Renal cortical epithelial cell (primary cell): Measurements from ENCODE around the gene TIFAB. TPM values are rescaled to one million over a fixed set of nuclear protein-coding genes. Genes with fewer than 3 reads are reported as not detected.

Experiments
- DNase-seq: peaks from one replicate; pipeline ENCODE4 v3.0.0-alpha.2; 2011; ENCODE audit warnings: low read depth
- total RNA-seq: library from RNA; depleted of rRNA; stranded (reverse); fragments of >200 nt; gene quantifications from 2 replicates; pipeline ENCODE4 v1.2.3, GENCODE V29; 2014

TIFAB gene
- total RNA-seq, 1 donor from 2014 or later = not detected

- no peak for DNase-seq
Measured at GRCh38 chr5:135458356-135458755, 6.2 kb upstream of the TIFAB start.

- DNase-seq = peak; percentile 39
Measured at GRCh38 chr5:135457424-135458071, 5.4 kb upstream of the TIFAB start.

GRCh38 chr5:135456238-135457099, 4.3 kb upstream of the TIFAB start:
- DNase-seq = peak; percentile 65

- DNase-seq = no peak
Measured at GRCh38 chr5:135455876-135456237, 3.7 kb upstream of the TIFAB start.

GRCh38 chr5:135454946-135455345, 2.8 kb upstream of the TIFAB start:
- DNase-seq = no peak

GRCh38 chr5:135453613-135454012, 1.5 kb upstream of the TIFAB start:
- DNase-seq = no peak

- DNase-seq = no peak
Measured at GRCh38 chr5:135451581-135452320, 400 bp downstream of the TIFAB start.

GRCh38 chr5:135450952-135451351, 1.2 kb downstream of the TIFAB start:
- no peak for DNase-seq

GRCh38 chr5:135450336-135450735, 1.8 kb downstream of the TIFAB start:
- no peak for DNase-seq

GRCh38 chr5:135449644-135450043, 2.5 kb downstream of the TIFAB start:
- no peak for DNase-seq

- peak; percentile 13 for DNase-seq
Measured at GRCh38 chr5:135448791-135449507, 3.2 kb downstream of the TIFAB start.

GRCh38 chr5:135448071-135448739, 3.9 kb downstream of the TIFAB start:
- no peak for DNase-seq

- no peak for DNase-seq
Measured at GRCh38 chr5:135447298-135447929, 4.7 kb downstream of the TIFAB start, which contains the start of gene DCANP1. Gene DCANP1, minus strand, starts transcription at chr5:135447348. Its CDS starts 240 bp downstream, at chr5:135447108.

GRCh38 chr5:135446615-135447014, 5.5 kb downstream of the TIFAB start:
- no peak for DNase-seq

- no peak for DNase-seq
Measured at GRCh38 chr5:135446206-135446605, 5.9 kb downstream of the TIFAB start.

GRCh38 chr5:135445306-135445985, 6.7 kb downstream of the TIFAB start:
- DNase-seq = no peak

GRCh38 chr5:135444881-135445280, 7.3 kb downstream of the TIFAB start:
- no peak for DNase-seq

GRCh38 chr5:135444360-135444759, 7.8 kb downstream of the TIFAB start:
- no peak for DNase-seq

GRCh38 chr5:135443161-135443960, 8.8 kb downstream of the TIFAB start:
- DNase-seq = no peak
